ENCODE data around the gene AKAP7.
"Not testable (repeated sequence)": the region's sequence is repeated elsewhere in the genome, so short reads cannot be mapped to it uniquely, and the experiment has no call there.

The AKAP7 gene

DNA sequence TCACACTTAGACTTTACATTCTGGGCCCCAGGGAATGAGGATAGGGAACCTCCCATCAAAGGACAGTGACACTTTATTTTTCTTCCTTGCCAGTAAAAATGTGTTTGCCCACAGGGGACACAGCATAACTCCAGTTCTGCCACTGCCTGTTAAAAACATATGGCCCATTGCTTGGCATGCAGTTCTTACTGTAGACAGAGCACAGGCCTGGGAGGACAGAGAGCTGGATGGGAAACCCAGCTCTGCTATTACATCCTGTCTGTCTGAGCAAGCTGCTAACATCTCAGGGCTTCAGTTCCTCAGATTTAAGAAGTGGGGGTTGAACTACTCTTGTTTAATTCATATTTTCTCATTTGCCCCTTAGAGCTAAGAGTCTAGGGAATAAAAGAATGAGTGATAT is 120.2 kb downstream of the AKAP7 start:
- no peak for DNase-seq (ENCODE audit: low read depth)

DNA sequence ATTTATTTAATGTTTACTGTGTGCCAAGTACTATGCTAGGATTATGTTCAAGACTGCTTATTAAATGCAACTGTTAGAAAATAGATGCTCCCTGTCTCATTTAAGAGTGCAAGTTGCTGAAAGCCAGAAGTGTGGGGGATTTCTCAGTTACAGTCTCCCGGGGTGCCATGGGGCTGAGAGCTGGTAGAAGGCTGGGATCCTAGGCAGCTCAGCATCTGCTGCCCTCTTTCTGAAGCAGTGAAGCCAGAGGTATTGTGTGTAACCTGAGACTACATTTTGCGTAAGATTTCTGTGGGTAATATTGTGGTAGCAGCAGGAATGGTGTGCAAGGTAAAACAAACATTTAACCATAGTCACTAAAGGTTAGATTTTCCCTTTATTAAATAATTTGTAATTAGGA is 120.6 kb downstream of the AKAP7 start:
- DNase-seq (ENCODE audit: low read depth): no peak

DNA sequence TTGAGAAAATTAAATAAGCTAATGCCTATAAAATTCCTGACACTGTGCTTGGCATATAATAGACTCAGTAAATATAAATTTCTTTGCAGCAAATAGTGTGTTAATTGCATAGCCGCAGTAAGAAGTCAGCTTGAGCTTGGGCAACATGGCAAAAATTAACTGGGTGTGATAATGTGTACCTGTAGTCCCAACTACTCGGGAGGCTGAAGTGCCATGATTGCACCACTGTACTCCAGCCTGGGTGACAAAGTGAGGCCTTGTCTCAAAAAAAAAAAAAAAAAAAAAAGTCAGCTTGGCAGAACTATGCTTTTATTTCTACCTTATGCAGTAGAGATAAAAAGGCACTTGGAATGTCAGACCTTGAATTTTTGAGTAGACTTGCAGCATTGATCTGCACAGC is 121.8 kb downstream of the AKAP7 start:
- no peak for DNase-seq (ENCODE audit: low read depth)

DNA sequence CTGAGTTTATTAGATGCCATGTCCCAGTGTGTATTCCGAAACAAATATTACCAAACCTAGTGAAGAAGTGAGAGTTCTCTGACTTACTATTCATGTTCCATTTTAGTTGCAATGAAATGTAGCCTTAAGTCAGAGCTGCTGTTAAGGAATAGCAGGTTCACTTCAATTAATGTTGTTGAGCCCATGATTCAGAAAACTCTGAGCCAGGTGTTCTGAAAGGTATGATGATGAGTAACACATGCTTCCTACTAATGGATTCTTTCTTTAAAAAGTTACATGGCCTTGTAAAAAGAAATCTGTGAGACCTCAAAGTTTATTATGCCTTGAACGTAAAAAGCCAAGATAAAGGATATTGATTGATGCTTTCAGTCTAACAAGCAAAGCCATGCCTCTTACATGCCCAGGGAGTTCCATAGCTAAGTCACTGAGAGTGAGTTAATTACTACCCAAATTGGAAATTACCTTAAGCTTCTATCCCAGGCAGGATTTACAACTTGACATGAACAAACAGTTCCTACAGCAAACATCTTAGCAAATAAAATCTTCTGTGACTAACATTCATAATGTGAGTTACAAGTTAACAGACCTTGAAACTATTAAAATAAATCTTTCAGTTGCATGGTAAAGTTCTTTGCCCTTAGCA is 122.9 kb downstream of the AKAP7 start:
- DNase-seq (ENCODE audit: low read depth): no peak

DNA sequence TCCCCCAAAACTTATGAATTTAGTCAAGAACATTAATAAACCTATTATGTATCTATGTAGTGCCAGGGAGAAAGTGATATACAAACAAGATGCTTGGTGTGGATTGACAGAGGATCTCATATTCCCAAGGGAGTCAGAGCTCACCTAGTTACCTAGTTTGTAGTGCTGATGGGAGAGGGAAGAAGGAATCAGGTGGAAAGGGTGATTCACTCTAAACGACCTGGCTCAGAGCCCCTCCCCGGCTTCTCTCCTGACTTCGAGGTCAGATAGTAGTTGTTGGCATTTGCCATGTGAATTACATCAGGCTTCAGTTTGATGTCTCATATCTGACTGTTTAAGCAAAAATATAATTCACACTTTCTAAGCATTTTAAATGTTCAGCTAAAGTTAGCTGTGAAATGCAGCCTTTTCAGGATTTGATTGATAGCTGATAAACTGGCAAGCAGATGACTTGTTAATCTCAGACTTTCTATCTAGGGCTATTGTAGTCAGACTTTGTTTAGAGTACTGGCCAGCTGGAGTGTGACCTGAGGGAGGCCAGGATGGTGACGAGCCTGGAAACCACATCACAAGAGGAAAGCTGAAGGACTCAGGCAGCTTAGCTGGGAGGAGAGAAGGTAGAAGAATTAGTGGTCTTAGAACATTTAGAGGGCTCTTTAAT is 123.7 kb downstream of the AKAP7 start:
- no peak for DNase-seq (ENCODE audit: low read depth)

DNA sequence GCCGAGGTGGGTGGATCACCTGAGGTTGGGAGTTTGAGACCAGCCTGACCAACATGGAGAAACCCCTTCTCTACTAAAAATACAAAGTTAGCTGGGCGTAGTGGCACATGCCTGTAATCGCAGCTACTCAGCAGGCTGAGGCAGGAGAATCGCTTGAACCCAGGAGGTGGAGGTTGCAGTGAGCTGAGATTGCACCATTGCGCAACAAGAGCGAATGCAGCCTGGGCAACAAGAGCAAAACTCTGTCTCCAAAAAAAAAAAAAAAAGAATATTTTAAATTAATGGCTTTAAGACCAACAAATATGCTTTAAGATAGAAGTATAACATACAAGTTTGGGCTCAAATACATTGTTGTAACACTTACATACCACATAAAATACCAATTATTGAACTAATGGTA is 125.7 kb downstream of the AKAP7 start:
- DNase-seq (ENCODE audit: low read depth): not testable (repeated sequence)

DNA sequence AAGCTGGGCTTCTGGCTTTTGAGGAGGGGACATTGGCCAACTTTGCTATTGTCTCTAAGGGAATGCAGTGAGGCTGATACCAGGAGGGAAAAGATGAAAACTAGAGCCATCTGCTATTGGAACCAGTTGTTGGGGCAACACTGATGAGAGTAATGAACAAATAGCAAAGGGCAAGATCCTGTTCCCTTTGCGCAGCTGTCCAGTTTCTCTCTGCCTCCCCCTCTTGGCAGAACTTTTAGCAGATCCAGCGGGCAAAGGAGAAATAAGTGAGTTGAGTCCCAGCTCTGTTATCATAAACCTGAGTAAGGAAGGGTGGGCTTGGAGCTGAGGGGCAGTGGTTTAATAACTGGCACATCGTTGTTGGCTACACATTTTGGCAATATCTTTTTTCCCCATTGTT is 126.8 kb downstream of the AKAP7 start:
- no peak for DNase-seq (ENCODE audit: low read depth)

DNA sequence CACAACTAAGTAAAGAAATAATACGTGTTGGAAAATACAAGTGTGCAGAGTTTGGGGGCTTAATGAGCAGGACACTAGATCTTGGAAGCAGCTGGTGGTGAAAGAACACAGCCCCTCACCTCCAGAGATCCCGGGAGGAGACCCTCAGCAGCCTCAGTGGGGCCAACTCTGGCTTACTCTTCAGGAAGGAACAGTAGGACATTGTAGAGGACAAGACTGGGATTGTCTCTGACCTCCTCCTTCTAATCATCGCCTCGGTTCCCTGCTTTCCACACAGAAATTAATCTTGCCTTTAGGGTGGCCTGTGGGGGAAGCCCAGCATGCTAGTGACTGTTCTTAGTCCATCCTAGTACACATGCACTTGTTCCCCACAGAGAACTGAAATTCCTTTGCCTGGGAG is 130.7 kb downstream of the AKAP7 start:
- no peak for DNase-seq (ENCODE audit: low read depth)

DNA sequence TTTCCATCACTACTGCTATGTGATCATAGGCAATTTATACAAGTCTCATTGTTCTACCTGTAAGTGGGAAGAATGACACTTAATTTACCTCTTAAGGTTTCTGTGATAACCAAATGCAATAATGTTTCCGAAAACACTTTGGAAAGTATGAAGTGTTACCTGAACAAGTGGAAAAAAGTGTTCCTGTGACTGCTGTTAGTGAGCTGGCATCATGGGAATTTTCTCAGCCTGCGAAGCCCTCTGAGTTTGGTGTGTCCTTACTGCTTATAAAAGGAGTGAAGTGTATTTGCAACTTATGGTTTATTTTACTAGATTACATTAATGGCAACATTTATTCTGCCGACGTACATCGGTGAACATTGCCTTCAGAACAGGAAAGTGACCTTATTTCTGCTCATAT is 133.0 kb downstream of the AKAP7 start:
- no peak for DNase-seq (ENCODE audit: low read depth)

DNA sequence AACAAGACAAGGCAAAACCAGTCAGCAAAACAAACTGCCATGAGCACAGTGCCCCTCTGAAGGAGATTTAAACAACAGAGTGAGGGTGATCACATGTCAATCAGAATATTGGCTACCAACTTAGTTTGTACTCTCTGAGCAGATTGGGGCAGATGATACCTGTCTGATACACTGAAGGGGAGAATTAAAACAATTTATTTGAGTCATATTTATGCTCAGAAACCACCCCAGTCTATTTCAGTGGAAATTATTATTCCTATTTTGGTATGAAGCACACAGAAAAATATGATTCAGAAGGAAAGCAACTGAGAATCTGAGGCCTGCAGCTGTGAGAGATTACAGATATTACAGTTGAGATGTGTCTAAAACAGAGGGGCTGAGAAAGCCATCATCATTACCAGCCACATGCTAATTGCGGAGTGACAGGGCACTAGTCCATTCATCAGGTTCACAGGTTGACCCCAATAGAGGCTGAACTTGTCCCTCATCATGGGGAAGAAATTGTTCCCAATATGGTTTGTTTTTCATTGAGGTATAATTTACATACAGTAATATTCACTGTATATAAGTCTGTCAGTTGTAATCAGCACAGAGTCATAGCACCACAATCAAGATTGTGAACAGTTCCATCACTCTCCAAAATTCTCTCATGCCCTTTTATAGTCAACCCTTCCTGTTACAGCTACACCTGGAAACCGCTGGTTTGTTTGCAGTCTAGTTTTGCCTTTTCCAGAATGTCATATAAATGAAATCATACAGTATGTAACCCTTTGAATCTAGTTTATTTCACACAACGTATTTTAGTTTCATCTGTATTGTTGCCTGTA is 134.5 kb downstream of the AKAP7 start:
- DNase-seq (ENCODE audit: low read depth): no peak

DNA sequence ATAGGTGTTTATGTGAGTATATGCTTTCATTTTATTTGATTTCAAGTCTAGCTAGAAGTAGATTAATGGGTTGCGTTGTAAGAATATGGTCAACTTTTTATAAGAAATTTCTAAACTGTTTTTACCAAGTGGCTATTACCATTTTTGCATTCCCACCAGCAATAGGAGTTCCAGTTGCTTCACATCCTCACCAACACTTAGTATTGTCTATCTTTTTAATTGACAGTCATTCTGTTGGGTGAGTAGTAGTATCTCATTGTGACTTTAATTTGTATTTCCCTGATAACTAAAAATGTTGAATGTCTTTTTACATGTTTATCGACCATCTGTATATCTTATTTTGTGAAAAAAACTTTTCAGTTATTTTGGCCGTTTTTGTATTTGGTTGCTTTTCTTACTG is 135.3 kb downstream of the AKAP7 start:
- no peak for DNase-seq (ENCODE audit: low read depth)

DNA sequence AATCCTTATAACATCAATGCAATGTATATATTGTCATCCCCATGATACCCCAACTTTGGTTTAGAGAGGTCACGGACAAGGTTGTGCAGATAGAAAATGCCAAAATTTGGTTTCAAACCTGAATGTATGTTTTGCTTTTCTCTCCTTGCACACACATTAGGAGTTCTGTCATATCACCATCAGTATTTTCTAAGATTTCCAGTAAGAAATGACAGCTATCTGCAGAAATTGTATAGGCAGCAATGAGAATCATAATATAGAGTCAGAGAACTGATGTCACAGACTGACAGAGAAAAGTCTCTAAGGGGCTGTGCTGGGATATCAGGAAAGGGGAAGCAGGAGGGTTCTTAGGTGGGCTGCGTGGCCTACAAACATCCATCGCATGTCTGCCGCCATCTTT is 140.0 kb downstream of the AKAP7 start:
- no peak for DNase-seq (ENCODE audit: low read depth)

DNA sequence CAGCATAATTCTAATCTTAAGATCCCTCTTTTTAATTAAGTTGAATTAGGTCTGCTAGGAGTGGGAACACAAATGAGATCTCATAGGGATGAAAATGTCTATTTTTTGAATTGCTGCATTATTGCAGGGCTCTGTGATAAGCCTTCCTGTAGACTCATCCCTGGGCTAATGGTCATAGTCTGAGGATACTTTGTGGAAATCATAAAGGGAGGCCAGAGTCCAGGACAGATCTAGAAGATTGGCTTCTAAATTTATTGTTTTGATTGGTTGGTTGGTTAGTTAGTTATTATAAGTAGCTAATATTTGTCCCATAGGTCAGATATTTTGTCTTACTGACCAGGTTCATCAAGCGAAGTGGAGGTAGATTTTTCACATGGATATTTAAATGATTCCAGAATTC is 142.3 kb downstream of the AKAP7 start:
- no peak for DNase-seq (ENCODE audit: low read depth)

DNA sequence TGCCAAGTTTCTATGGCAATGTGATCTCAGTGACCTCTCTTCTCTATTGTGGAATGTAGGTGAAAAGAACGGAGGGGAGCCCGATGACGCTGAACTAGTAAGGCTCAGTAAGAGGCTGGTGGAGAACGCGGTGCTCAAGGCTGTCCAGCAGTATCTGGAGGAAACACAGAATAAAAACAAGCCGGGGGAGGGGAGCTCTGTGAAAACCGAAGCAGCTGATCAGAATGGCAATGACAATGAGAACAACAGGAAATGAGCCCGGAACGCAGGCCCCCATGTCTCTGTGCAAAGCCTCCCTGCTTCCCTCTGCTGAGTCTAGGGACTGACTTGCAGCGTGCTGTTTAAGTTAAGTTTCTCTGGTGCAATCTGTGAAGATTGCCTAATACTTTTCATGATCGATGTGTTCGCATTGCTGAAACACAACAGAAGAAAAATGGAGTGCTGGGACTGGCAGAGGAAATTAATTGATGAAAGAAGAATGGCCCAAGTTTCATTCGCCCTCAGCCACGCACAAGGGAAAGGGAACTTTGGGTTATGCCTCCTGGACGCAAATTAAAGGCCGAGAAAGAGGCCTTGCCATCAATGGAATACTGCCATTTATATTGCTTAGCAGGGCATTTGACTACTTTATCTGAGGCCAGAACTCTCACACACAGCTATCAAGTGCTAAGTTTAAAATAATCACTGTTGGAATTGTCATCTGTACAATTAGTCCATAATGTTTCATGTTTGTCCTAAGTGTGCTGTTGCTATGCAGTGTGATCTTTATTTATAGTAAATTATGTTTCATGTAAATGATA is 146.4 kb downstream of the AKAP7 start:
- DNase-seq (ENCODE audit: low read depth): peak; percentile 32

DNA sequence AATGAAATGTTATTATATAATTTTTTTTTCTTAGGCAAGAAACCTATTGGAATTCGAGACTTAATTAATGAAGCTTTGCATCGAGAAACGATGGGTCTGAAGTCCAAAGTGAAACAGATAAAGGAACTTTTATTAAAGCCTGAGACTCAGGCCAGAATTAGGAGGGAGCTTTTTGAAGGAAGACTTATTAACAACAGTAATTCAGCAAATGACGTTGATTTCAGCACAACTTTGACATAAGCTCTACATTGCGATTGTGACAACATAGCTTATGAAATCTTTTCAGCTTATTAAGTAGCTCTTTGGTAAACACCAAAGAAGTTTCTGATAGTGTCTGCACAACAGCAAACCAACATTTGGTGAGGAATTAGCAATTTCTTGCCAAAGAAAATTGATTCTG is 147.1 kb downstream of the AKAP7 start:
- no peak for DNase-seq (ENCODE audit: low read depth)

DNA sequence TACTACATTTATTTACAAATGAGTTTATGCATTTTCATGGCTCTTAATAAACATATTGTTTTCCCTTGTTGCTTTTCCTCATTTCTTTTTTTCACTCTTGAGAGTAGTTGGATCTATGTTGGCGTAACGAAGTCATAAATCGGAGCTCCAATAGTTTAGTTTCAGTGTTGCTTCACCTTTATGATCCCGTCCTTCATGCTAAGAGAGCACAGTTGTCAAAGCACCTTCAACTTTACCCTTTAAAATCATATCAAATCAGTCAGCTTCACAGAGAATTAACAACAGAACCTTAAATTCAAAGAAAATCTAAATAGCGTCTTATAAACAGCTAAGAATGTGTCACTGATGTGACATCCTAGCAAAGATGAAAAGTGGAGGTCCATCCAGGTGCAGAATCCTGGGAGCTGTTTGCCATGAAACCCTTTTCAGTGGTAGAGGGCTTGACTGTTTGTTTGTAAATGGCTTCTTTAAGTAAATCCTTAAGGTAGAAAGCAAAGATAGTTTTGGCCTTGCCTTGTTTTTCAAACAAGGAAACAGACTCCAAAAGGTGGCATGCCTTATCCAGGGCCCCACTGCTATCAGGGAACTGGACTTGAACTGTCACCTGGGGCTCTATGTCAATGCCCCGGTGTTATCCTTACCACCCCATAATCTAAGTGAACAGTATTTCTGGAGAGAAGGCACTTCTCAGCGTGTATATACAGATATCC is 148.4 kb downstream of the AKAP7 start:
- DNase-seq (ENCODE audit: low read depth): no peak

DNA sequence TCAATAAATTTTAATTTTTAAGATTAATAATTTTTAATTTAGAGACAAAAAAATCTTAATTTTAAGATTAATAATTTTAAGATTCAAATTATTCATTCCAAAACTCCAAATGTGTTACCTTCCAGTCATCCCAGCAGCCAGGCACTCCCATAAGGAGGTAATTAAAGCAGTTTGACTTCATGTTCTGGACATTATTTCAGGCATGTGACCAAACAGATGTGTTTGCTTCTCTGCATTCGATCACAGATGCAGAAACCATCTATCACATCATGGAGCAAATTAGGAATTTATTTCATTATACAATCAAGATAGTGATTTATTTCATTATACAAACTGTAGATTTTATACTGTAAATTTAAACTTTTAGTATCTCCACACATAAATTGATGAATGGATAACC is 150.3 kb downstream of the AKAP7 start:
- DNase-seq (ENCODE audit: low read depth): no peak

DNA sequence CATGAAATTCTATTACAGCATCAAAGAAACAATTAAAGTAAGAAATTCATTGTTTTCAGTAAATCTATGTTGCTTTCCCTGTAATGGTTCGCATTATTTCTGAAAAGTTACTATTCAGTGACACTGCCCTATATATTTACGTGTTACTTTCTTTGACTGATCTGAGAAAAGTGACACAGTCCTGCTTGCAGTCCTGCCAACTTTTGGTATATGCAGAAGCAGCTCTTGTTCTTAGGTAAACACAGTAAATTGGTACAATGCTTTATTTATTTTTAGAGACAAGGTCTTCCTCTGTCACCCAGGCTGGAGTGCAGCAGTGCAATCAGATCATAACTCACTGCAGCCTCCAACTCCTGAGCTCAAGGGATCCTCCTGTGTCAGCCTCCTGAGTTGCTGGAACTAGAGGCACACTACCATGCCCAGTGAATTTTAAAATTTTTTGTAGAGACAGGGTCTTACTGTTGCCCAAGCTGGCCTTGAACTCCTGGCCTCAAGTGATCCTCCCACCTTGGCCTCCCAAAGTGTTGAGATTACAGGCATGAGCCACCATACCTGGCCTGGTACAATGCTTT is 151.3 kb downstream of the AKAP7 start:
- DNase-seq (ENCODE audit: low read depth): no peak

DNA sequence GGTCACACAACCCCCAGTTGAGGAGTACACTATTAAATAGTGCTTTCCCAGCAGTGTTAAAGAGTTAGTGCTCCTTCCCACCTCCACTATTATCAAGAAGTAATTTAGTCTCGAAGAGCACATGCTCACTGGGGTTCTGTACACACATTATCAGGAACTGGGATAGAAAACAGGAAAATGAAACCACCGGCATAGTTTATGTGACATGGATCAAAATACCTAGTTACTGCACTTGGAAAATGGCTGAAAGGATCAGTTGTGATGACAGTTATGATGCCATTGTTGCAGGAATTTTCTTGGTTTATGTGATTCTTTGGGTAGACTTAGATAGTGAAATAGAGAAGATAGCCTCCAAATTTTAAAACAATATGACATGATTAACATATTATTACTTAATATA is 152.9 kb downstream of the AKAP7 start:
- no peak for DNase-seq (ENCODE audit: low read depth)

DNA sequence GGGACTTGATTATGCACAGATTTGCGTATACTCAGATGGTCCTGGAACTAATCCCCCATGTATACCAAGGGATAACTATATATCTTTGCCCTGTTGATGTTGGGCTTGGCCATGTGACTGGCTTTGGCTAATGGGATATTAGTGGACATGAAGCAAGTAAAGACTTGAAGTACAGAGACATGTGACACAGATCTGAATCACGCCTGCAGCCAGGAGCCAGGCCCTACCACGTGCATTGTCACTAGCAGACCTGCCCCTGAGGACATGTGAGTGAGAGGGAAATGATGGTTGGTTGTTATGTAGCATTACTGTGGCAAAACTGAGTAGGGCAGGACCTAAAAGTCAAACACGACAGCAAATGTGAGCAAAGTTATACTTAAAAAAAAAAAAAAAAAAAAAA is 155.7 kb downstream of the AKAP7 start:
- DNase-seq (ENCODE audit: low read depth): no peak

DNA sequence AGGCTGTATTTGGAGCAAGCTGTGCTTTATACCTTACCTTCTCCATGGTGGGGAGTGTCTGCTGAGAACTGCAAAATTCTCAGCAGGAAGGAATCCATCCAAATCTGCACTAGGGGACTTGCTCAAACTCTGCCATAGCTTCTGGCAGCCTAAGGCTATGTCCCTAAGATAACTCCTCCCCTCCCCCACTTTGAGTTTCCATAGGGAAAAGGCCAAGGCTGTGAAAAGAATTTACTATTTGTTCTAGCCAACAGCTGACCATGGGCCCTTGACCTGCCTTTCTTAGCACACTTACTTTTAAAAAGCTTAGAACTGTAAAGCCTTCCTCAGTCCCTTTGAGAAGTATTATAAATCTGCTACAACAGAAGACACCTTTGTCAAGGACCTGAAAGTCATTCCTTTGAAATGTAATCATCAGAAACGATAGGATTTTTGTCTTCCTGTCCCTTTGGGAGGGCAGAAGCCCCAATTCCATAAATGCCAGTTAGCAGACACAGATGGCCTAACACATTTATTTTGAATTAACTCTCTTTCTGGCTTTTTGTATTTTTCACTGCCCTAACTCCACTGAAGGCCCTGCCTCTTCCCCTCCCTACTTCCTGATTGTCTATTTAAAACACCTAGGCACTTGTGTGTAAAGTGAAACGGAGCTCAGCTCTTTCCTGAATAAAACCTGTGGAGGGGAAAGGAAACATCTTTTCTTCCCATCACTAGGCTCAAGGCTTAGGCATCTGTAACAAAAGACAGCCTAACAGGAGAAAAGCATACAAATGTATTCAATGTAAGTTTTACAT is 157.1 kb downstream of the AKAP7 start:
- DNase-seq (ENCODE audit: low read depth): no peak

Measured in stimulated activated CD4-positive, alpha-beta T cell treated with anti-CD3 and anti-CD28 coated beads, Interleukin-2, amount 100 ng/mL, for 4 hours (primary cell).